ENCODE data around the gene PPP1R1C.

PPP1R1C gene

GRCh38 chr2:182064019-182064778 lies 78.5 kb downstream of the PPP1R1C start:
- peak in 1 of 3 experiments; percentile 52 for DNase-seq

GRCh38 chr2:182066400-182067087 lies 80.9 kb downstream of the PPP1R1C start:
- DNase-seq = peak in 1 of 3 experiments; percentile 15

GRCh38 chr2:182067393-182067792 lies 81.7 kb downstream of the PPP1R1C start:
- DNase-seq = no peak

GRCh38 chr2:182068811-182069210 lies 83.2 kb downstream of the PPP1R1C start:
- DNase-seq = no peak

GRCh38 chr2:182069416-182069815 lies 83.8 kb downstream of the PPP1R1C start:
- no peak for DNase-seq

GRCh38 chr2:182069908-182070307 lies 84.3 kb downstream of the PPP1R1C start:
- no peak for DNase-seq

- DNase-seq = no peak
Measured at GRCh38 chr2:182070736-182071135, 85.1 kb downstream of the PPP1R1C start.

- DNase-seq = no peak
Measured at GRCh38 chr2:182072861-182073260, 87.2 kb downstream of the PPP1R1C start.

GRCh38 chr2:182073613-182074012 lies 88.0 kb downstream of the PPP1R1C start:
- DNase-seq = no peak

- no peak for DNase-seq
Measured at GRCh38 chr2:182077023-182077422, 91.4 kb downstream of the PPP1R1C start.

- DNase-seq = peak; percentile 71 to 97 (median 74)
Measured at GRCh38 chr2:182077448-182078142, 91.9 kb downstream of the PPP1R1C start.

- DNase-seq = peak in 2 of 3 experiments; percentile 11 to 71
Measured at GRCh38 chr2:182078988-182079602, 93.4 kb downstream of the PPP1R1C start.

- DNase-seq = no peak
Measured at GRCh38 chr2:182080493-182080892, 94.8 kb downstream of the PPP1R1C start.

GRCh38 chr2:182081602-182082260 lies 96.1 kb downstream of the PPP1R1C start:
- peak in 1 of 3 experiments; percentile 32 for DNase-seq

- no peak for DNase-seq
Measured at GRCh38 chr2:182088681-182089320, 103.1 kb downstream of the PPP1R1C start.

- no peak for DNase-seq
Measured at GRCh38 chr2:182090486-182090885, 104.8 kb downstream of the PPP1R1C start.

GRCh38 chr2:182097571-182098164 lies 112.0 kb downstream of the PPP1R1C start:
- no peak for DNase-seq

- DNase-seq = no peak
Measured at GRCh38 chr2:182098648-182099047, 113.0 kb downstream of the PPP1R1C start.

- peak in 1 of 3 experiments; percentile 8 for DNase-seq
Measured at GRCh38 chr2:182101263-182101662, 115.6 kb downstream of the PPP1R1C start.

- DNase-seq = no peak
Measured at GRCh38 chr2:182103526-182103925, 117.9 kb downstream of the PPP1R1C start.

- DNase-seq = no peak
Measured at GRCh38 chr2:182110347-182110746, 124.7 kb downstream of the PPP1R1C start.

- no peak for DNase-seq
Measured at GRCh38 chr2:182113334-182113733, 127.7 kb downstream of the PPP1R1C start.

All from NCI-H1417 (cell line).